GM18951 (cell line): Measurements from ENCODE around the gene CD47.
A peak's percentile ranks its signal among the peaks of the same experiment; 100 is the strongest.

Experiments used
- POLR2A ChIP-seq: IDR thresholded peaks from 4 replicates; pipeline ENCODE4 v1.6.1; 2011; ENCODE audit warnings: mild to moderate bottlenecking; ENCODE audit not compliant: insufficient read length, insufficient read depth; ENCODE audit errors: extremely low read depth
- in situ Hi-C: fragments of 300-500 bp; cut with MboI; formaldehyde crosslinking; loops from one replicate; pipeline ENCODE4 v1.12.0; 2022; ENCODE audit warnings: low sequenced_read_pairs, mixed read lengths, inconsistent platforms; ENCODE audit not compliant: unreplicated experiment

CD47 gene

DNA sequence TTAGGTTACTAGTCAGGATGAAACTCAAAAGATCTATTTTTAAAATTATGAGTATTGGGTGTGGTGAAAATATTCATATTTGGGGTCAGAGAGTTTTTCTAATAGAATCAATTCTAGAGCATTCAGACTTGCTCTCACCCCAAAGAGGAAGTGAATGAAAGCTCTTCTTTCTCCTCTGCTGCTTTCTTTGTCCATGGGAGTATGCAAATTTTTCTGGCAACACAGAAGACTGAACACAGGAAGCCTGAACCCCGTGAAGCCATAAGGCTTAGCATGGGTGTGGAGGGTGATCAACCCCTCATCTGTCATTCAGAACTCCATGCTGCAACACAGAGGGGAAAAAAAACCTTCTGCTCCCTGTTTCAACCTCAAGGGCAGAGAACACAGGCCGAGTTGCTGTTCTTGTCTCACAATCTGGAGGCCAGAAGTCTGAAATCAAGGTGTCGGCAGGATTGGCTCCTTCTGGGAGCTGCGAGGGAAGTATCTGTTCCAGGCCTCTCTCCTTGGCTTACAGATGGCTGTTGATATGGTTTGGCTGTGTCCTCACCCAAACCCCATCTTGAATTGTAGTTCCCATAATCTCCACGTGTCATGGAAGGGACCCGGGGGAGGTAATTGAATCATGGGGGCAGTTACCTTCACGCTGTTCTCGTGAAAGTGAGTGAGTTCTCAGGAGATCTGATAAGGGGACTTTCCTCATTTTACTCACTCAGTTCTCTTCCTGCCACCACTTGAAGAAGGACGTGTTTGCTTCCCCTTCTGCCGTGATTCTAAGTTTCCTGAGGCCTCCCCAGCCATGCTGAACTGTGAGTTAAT, 33.7 kb upstream of the CD47 start:
- peak; percentile 46 for TF ChIP-seq POLR2A
- in situ Hi-C loops: no loop called here

GRCh38 chr3:108123326-108123725, 32.5 kb upstream of the CD47 start:
- in situ Hi-C loops: no loop called here
- no peak for TF ChIP-seq POLR2A

GRCh38 chr3:108122276-108122675, 31.4 kb upstream of the CD47 start:
- in situ Hi-C loops: no loop called here
- TF ChIP-seq POLR2A: no peak

DNA sequence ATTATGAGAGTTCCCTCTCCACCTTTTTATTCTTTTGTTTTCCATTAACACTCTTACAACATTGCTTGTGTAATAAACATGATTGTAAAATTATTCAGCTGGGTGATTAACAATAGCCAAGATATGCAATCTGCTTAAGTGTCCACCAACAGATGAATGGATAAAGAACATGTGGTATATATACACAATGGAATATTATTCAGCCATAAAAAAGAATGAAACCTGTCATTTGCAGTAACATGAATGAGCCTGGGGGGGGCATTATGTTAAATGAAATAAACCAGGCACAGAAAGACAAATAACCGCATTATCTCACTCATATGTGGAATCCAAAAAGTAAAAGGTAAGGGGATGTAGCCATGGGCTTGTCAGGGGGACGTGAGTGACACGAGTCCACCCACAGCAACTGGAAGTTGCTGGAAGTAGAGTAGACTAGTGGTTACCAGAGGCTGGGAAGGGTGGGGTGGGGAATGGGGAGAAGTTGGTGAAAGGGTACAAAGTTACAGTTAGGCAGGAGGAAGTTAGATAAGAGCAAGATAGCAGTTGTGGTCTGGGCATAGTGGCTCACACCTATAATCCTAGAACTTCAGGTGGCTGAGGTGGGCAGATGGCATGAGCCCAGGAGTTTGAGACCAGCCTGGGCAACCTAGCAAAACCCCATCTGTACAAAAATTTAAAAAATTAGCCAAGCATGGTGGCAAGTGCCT, 28.7 kb upstream of the CD47 start:
- in situ Hi-C loops: no loop called here

DNA sequence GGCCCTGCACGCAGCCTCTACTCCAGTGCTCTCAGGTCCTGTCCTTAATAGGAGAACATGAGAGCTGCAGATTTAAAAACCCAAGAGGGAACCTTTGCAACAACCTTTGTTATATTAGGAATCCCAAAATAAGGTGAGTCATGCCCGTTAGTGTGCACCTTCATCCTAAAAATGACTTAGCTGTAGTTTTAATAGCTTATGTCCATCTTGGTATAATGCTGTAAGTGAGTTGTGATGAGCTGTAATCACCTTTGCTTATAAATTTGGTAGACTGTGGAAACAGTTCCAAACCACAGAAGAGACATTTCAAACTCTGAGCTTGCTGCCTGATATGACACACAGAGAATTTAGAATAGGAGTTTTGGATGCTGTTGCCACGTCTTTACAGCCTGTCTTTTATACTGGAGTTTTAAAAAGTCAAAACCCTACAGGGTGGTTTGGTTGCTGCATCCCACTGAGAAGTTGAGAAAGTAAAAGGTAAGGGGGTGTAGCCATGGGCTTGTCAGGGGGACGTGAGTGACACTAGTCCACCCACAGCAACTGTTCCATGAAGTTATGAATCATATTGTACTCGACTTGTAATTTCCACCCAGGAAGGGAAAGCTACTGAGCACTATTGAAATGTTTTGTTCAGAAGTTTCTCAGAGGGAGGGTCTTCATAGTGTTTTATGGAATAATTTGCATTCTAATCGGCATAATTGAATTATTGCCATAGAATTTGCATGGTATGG, 27.4 kb upstream of the CD47 start:
- no peak for TF ChIP-seq POLR2A
- in situ Hi-C loops: no loop called here

More for the DNA sequence above, 28.7 kb upstream of the CD47 start:
- TF ChIP-seq POLR2A: no peak

GRCh38 chr3:108117241-108117775, 26.5 kb upstream of the CD47 start:
- TF ChIP-seq POLR2A: no peak

GRCh38 chr3:108114423-108115065, 23.7 kb upstream of the CD47 start:
- no peak for TF ChIP-seq POLR2A
- in situ Hi-C loops: no loop called here

More at GRCh38 chr3:108117241-108117775, 26.5 kb upstream of the CD47 start:
- in situ Hi-C loops: no loop called here

DNA sequence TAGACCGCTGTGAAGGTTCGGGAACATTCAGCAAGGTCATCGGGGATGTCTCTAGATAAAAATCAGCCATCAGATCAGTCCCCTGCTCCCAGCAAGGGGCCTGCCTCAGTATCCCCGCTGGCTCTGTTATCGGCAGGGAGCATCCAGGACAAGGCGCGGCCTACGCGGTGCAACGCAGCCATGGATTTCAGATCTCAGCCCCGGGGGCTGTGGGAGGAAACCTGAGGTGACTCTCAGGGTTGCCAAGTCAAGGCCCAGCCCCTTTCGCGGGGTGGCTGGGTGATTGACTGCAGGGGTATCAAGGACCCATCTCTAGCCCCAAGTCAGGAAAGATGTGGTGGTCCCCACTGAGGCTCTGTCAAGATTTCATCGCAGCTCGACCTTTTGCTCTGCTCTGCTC, 23.1 kb upstream of the CD47 start:
- no peak for TF ChIP-seq POLR2A
- in situ Hi-C loops: no loop called here

- in situ Hi-C loops: no loop called here
- no peak for TF ChIP-seq POLR2A
These were observed 20.1 kb upstream of the CD47 start for GRCh38 chr3:108110934-108111333.

- in situ Hi-C loops: no loop called here
- TF ChIP-seq POLR2A: no peak
These were observed 17.6 kb upstream of the CD47 start for GRCh38 chr3:108108416-108108815.

DNA sequence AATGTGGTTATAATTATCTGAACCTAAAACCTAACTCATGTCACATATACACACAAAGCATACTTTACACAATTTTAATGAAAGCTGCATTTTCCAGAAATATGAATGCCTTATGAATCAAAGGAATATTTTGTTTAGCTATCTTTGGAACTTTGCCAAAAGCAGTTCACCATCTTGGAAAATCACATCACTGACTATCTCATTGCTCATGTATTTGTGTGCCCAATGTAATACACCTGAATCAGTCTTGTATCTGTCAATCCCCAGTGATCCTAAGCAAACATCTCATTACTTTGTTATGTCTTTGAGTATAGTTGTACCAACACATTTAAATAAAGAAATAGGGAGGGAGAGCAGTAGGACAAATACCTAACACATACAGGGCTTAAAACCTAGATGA, 15.6 kb upstream of the CD47 start:
- in situ Hi-C loops: no loop called here
- TF ChIP-seq POLR2A: no peak

GRCh38 chr3:108106031-108106430, 15.2 kb upstream of the CD47 start:
- in situ Hi-C loops: no loop called here
- TF ChIP-seq POLR2A: no peak
